ENCODE data around the gene FBXO31. TPM values are rescaled to one million over a fixed set of nuclear protein-coding genes. Genes with fewer than 3 reads are reported as not detected.

The FBXO31 gene
- total and polyA plus RNA-seq, 2 of the 13 experiments (the other 11 are each of a cell fraction or from before 2014, with no cell fraction given): 92.4 to 101 TPM

- Histone ChIP-seq H3K27me3 (ENCODE audit: control insufficient read depth in 1 of 2, insufficient read depth in 2 of 2, low read length in 2 of 2) (no peaks in the 10 kb centered on the region; a peak in 1 of 5 replicates), H3K27ac (ENCODE audit: extremely low read length, insufficient read depth, low read length) (peak overlapping the region; percentile 100), H4K20me1 (ENCODE audit: insufficient read depth, low read length) (peaks cover 62% of the 10 kb centered on the region), H3K9ac (ENCODE audit: insufficient read depth, low read depth, low read length) (peak overlapping the region; percentile 81), H3K9me3 (ENCODE audit: low read length) (no peaks in the 10 kb centered on the region), H3K4me2 (ENCODE audit: low read depth, low read length) (peak overlapping the region; percentile 98), H3K4me3 (replicated peaks in 1 of 3; ENCODE audit: insufficient read depth in 1 of 3, low read depth in 2 of 3, low read length in 3 of 3) (peak overlapping the region; percentile 82 to 96 (median 84)), H2AFZ (ENCODE audit: low read length) (no peak overlapping the region), H3K36me3 (replicated peaks in 1 of 2; ENCODE audit: control insufficient read depth in 1 of 2, insufficient read depth in 2 of 2, low read length in 2 of 2) (peaks cover 12 to 32% of the 10 kb centered on the region in 2 experiments), H3K4me1 (ENCODE audit: insufficient read depth, low read length) (peaks cover 59% of the 10 kb centered on the region), H3K79me2 (ENCODE audit: insufficient read depth, low read length) (peaks cover 71% of the 10 kb centered on the region)
- POLR2A ChIA-PET: interaction anchor here (1.4 to 14.0 kb wide), 7 partner anchors 8 to 63 kb away, joined by 4 to 265 read pairs (median 39); partner anchors contain the start of genes C16orf95 and MAP1LC3B
- BruUV-seq (replicated peaks): TSS peak; percentile 51
- DNase-seq (ENCODE audit: low spot score) (peak; percentile 67), ATAC-seq (no peak), FAIRE-seq (peak; percentile 15)
- WGBS (ENCODE audit: low lambda C conversion rate): 3% methylated on average over 4 of the region's 4 CpGs
- intact Hi-C loops (cut with micrococcal nuclease; ENCODE audit: unreplicated experiment): loop anchor here (2.0 to 10.0 kb wide), 3 partner anchors 14 to 474 kb away; no protein-coding TSS in a partner anchor
- CTCF ChIA-PET (ENCODE audit: low intra/inter-chr PET ratio, low total read pairs): interaction anchor here (1.1 kb wide), 1 partner anchor 56 kb away, joined by 3 read pairs; no protein-coding TSS in a partner anchor
- in situ Hi-C loops (cut with HindIII; ENCODE audit: extremely low pct_ligation_motif_present, low pct_unique_long_range_greater_than_20kb): loop anchor here (25.0 kb wide), 1 partner anchor 481 kb away; the partner anchor contains the start of gene SLC7A5
- TF ChIP-seq RARA (CRISPR knock-in tag; IDR thresholded peaks at IDR 0.05) (peak; percentile 52; the same call in 1 of the 2 replicates), HMGXB4 (CRISPR knock-in tag; IDR thresholded peaks at IDR 0.05; ENCODE audit: borderline replicate concordance in 1 of 2, low read depth in 1 of 2) (peak in 1 of 2 experiments; percentile 10; a peak in 1 of 4 replicates), KAT8 (CRISPR knock-in tag; IDR thresholded peaks at IDR 0.05) (no peak; the same call in 1 of the 2 replicates), ZHX2 (IDR thresholded peaks at IDR 0.05; ENCODE audit: low read depth) (no peak), ZHX2 (CRISPR knock-in tag; IDR thresholded peaks at IDR 0.05; ENCODE audit: borderline replicate concordance) (no peak), AKNA (CRISPR knock-in tag; IDR thresholded peaks at IDR 0.05; ENCODE audit: borderline replicate concordance) (0 out of 2 replicates have a peak, but pooled peaks have one; percentile 7)
These were observed 2.7 kb downstream of the FBXO31 start for GRCh38 chr16:87380881-87381280.

Data from HepG2 (cell line).